Caco-2 (cell line): ENCODE results near the gene FOXO3. TPM values are rescaled to one million over a fixed set of nuclear protein-coding genes. Genes with fewer than 3 reads are reported as not detected.

Experiments
- BruUV-seq: library from RNA; stranded (reverse); fragments of 400-500 nt; replicated peaks from 2 replicates; lab custom pipeline; 2021; lab: Mats Ljungman, UMichigan
- CTCF ChIA-PET: fragments of 300-600 bp; sonication (Branson Sonifier 250); formaldehyde crosslinking; loops from one replicate; lab custom pipeline; 2022; ENCODE audit warnings: antibody characterized with exemption; lab: Charles Lee
- POLR2A ChIA-PET: fragments of 300-600 bp; sonication (Branson Sonifier 250); formaldehyde crosslinking; loops from one replicate; lab custom pipeline; 2022; ENCODE audit warnings: antibody characterized with exemption; lab: Charles Lee
- DNase-seq, 2 experiments: peaks; one replicate each; pipeline versions ENCODE4 v3.0.0 to v3.0.0-alpha.2; 2020 to 2022
- H3K27me3 ChIP-seq: replicated peaks from 2 replicates; pipeline ENCODE4 v1.6.0; 2011; ENCODE audit warnings: low read length; ENCODE audit not compliant: control insufficient read depth, insufficient read depth
- H3K36me3 ChIP-seq: 2 replicates; pipeline ENCODE4 v1.5.1; 2011; ENCODE audit warnings: low read length; ENCODE audit not compliant: control insufficient read depth, insufficient read depth
- H3K4me1 ChIP-seq: fragments of 250-450 bp; sonication (Bioruptor Pico); 2 replicates; pipeline ENCODE4 v1.5.1; 2020; ENCODE audit warnings: mild to moderate bottlenecking
- H3K4me3 ChIP-seq: 2 replicates; pipeline ENCODE4 v1.5.1; 2011; ENCODE audit warnings: low read depth, mild to moderate bottlenecking, control low read depth, low read length
- H3K9me3 ChIP-seq: fragments of 250-450 bp; sonication (Bioruptor Pico); 2 replicates; pipeline ENCODE4 v1.5.1; 2020; ENCODE audit warnings: mild to moderate bottlenecking, moderate library complexity
- H3K27ac Mint-ChIP-seq: one replicate; pipeline ENCODE4 v1.8.0; 2022; ENCODE audit warnings: mixed read lengths; ENCODE audit not compliant: unreplicated experiment
- H3K27me3 Mint-ChIP-seq: one replicate; pipeline ENCODE4 v1.8.0; 2022; ENCODE audit warnings: mixed read lengths; ENCODE audit not compliant: insufficient read depth, unreplicated experiment
- H3K36me3 Mint-ChIP-seq: one replicate; pipeline ENCODE4 v1.8.0; 2022; ENCODE audit warnings: mild to moderate bottlenecking, mixed read lengths; ENCODE audit not compliant: insufficient read depth, unreplicated experiment
- H3K4me1 Mint-ChIP-seq: one replicate; pipeline ENCODE4 v1.8.0; 2022; ENCODE audit warnings: low read depth, mixed read lengths; ENCODE audit not compliant: unreplicated experiment
- H3K4me3 Mint-ChIP-seq: one replicate; pipeline ENCODE4 v1.8.0; 2022; ENCODE audit warnings: mild to moderate bottlenecking, moderate library complexity, mixed read lengths; ENCODE audit not compliant: unreplicated experiment
- H3K9me3 Mint-ChIP-seq: one replicate; pipeline ENCODE4 v1.8.0; 2022; ENCODE audit warnings: mixed read lengths; ENCODE audit not compliant: unreplicated experiment
- intact Hi-C: fragments of 100-400 bp; cut with micrococcal nuclease; formaldehyde crosslinking; loops from one replicate; pipeline ENCODE4 v1.10.0; 2022; ENCODE audit not compliant: unreplicated experiment
- total RNA-seq: library from RNA; stranded (reverse); gene quantifications from 2 replicates; pipeline ENCODE4 v1.2.3, GENCODE V29; 2022
- TF ChIP-seq, protein P1 (sequence below), 2 experiments: fragments of 200-600 bp in 1 of 2; IDR thresholded peaks; 1 replicate in 1 of 2; 2 replicates in 1 of 2; pipeline versions ENCODE4 v1.5.1 to v1.8.0; 2011 to 2022; ENCODE audit warnings: antibody characterized with exemption in 1 of 2, control low read depth in 1 of 2, inconsistent platforms in 1 of 2, low read depth in 1 of 2, low read length in 1 of 2, mild to moderate bottlenecking in 1 of 2, moderate library complexity in 1 of 2; ENCODE audit not compliant: insufficient read depth in 1 of 2, severe bottlenecking in 1 of 2, unreplicated experiment in 1 of 2

The FOXO3 gene
- total RNA-seq, 1 experiment from 2014 or later: 34.3 TPM

DNA sequence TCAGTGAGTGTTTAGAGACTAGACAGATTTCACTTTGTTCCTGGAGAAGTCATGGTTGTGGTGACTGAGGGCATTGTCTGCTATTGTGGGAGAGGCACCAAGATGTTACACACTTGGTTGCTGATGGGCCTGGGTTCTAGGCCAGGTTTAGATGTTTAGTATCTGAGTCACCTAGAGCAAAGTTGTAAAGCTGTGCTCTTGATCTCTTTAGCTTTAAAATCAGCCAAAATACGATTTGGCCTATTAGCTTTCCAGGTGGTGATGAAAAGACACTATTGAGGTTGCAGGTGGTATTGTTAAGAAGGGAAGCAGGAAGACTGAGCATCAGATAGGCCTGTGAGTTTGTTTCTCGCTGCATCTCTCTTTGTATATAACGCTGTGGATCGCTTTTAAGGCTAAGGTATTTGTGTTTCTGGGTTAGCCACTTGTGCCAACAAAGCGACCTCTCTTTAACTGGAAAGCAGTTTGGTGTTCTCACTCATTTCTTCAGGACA is 48.6 kb downstream of the FOXO3 start:
- intact Hi-C loops: no loop called here
- Mint-ChIP-seq H3K4me1 (peaks cover 31% of the 10 kb centered on the region), H3K4me3 (no peak overlapping the region), H3K27ac (no peak overlapping the region), H3K36me3 (no peaks in the 10 kb centered on the region), H3K27me3 (no peaks in the 10 kb centered on the region), H3K9me3 (peaks cover 9% of the 10 kb centered on the region)
- H3K4me1 ChIP-seq: peaks cover 10% of the 10 kb centered on the region; the same call in 1 of the 2 replicates
- no peaks in the 10 kb centered on the region for H3K9me3 ChIP-seq
- H3K27me3 ChIP-seq: no peaks in the 10 kb centered on the region
- ChIA-PET CTCF (no interaction called here), POLR2A (no interaction called here)
- TF ChIP-seq, protein P1, sequence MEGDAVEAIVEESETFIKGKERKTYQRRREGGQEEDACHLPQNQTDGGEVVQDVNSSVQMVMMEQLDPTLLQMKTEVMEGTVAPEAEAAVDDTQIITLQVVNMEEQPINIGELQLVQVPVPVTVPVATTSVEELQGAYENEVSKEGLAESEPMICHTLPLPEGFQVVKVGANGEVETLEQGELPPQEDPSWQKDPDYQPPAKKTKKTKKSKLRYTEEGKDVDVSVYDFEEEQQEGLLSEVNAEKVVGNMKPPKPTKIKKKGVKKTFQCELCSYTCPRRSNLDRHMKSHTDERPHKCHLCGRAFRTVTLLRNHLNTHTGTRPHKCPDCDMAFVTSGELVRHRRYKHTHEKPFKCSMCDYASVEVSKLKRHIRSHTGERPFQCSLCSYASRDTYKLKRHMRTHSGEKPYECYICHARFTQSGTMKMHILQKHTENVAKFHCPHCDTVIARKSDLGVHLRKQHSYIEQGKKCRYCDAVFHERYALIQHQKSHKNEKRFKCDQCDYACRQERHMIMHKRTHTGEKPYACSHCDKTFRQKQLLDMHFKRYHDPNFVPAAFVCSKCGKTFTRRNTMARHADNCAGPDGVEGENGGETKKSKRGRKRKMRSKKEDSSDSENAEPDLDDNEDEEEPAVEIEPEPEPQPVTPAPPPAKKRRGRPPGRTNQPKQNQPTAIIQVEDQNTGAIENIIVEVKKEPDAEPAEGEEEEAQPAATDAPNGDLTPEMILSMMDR (IDR thresholded peaks at IDR 0.05; ENCODE audit: insufficient read depth in 1 of 2, low read depth in 1 of 2, low read length in 1 of 2, severe bottlenecking in 1 of 2, unreplicated experiment in 1 of 2): no peak
- BruUV-seq: no TSS peak
- no peak for DNase-seq
- no peak overlapping the region for H3K4me3 ChIP-seq
- H3K36me3 ChIP-seq: no peaks in the 10 kb centered on the region

DNA sequence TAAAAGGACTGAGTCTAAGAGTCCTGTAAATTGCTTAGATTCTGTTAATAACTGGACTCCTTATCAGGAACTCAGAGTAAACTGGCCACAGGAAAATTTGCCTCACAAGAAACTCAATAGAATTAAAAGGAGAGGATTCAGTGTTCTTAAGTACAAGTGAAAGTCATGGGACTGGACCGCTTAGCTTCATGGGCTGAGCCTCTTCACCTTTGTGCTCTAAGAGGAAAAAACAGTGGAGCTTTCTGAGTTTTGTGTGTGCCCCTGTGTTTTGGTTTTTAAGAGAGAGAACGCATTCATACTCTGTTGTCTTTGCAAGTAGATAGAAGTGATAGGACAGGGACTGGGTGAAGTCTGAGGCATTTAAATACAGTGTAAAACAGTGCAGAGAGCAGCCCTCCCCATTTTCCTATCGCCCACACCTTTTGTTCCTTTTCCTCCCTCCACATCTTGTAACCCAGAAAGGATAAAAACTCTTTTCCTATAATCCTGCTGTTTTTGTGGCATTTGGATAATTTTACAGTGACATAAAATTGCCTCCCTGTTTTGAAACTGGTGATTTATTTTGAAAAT is 49.6 kb downstream of the FOXO3 start:
- BruUV-seq: no TSS peak
- Mint-ChIP-seq H3K36me3 (no peaks in the 10 kb centered on the region), H3K4me1 (peaks cover 30% of the 10 kb centered on the region), H3K27ac (no peak overlapping the region), H3K27me3 (no peaks in the 10 kb centered on the region), H3K9me3 (peaks cover 9% of the 10 kb centered on the region), H3K4me3 (no peak overlapping the region)
- peaks cover 10% of the 10 kb centered on the region; the same call in 1 of the 2 replicates for H3K4me1 ChIP-seq
- DNase-seq: no peak
- H3K9me3 ChIP-seq: no peaks in the 10 kb centered on the region
- no peaks in the 10 kb centered on the region for H3K36me3 ChIP-seq
- intact Hi-C loops: no loop called here
- ChIA-PET POLR2A (no interaction called here), CTCF (no interaction called here)
- no peaks in the 10 kb centered on the region for H3K27me3 ChIP-seq
- no peak overlapping the region for H3K4me3 ChIP-seq
- TF ChIP-seq, protein P1 (IDR thresholded peaks at IDR 0.05; ENCODE audit: insufficient read depth in 1 of 2, low read depth in 1 of 2, low read length in 1 of 2, severe bottlenecking in 1 of 2, unreplicated experiment in 1 of 2): no peak

DNA sequence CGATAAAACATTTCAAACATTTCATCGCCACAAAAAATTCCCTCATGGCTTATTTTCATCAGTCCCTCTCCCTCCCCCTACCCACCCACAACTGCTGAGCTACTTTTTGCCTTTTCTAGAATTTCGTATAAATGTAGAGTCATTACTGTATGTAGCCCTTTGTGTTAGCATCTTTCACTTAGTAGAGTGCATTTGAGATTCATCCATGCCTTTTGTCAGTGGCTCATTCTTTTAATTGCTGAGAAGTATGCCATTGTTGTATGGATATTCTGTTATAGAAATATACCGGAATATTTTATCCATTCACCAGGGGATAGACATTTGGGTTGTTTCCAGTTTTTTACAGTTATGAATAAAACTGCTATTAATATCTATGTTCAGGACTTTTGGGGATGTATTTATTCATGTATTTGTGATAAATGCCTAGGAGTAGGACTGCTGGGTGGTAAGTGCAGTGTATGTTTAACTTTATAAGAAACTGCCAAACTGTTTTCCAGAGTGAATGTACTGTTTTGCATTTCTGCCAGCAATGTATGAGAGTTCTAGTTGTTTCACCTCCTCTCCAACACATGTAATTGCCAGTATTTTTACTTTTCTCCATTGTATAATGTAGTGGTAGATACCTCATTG is 50.4 kb downstream of the FOXO3 start:
- H3K4me3 ChIP-seq: no peak overlapping the region
- Mint-ChIP-seq H3K27ac (no peak overlapping the region), H3K36me3 (no peaks in the 10 kb centered on the region), H3K4me3 (no peak overlapping the region), H3K4me1 (peaks cover 28% of the 10 kb centered on the region), H3K9me3 (peaks cover 9% of the 10 kb centered on the region), H3K27me3 (no peaks in the 10 kb centered on the region)
- no TSS peak for BruUV-seq
- H3K9me3 ChIP-seq: no peaks in the 10 kb centered on the region
- no peak for DNase-seq
- no peaks in the 10 kb centered on the region for H3K27me3 ChIP-seq
- peaks cover 10% of the 10 kb centered on the region; the same call in 1 of the 2 replicates for H3K4me1 ChIP-seq
- ChIA-PET CTCF (no interaction called here), POLR2A (no interaction called here)
- H3K36me3 ChIP-seq: no peaks in the 10 kb centered on the region
- TF ChIP-seq, protein P1 (IDR thresholded peaks at IDR 0.05; ENCODE audit: insufficient read depth in 1 of 2, low read depth in 1 of 2, low read length in 1 of 2, severe bottlenecking in 1 of 2, unreplicated experiment in 1 of 2): no peak
- intact Hi-C loops: no loop called here
